Astrocyte (in vitro differentiated cells and primary cell): ENCODE measurements around the gene EDN2.

ENCODE experiments used
- EZH2 ChIP-seq: IDR thresholded peaks from 2 replicates; pipeline ENCODE4 v1.6.1; 2012; ENCODE audit warnings: mild to moderate bottlenecking, low read length, inconsistent platforms; ENCODE audit not compliant: insufficient read depth
- TF ChIP-seq, protein P1 (sequence below): IDR thresholded peaks from 2 replicates; pipeline ENCODE4 v1.5.1; 2011; ENCODE audit warnings: low read depth, mild to moderate bottlenecking, inconsistent platforms, low read length, moderate library complexity; ENCODE audit not compliant: insufficient read depth

GRCh38 chr1:41500378-41500777 lies 15.9 kb upstream of the EDN2 start:
- TF ChIP-seq, protein P1, sequence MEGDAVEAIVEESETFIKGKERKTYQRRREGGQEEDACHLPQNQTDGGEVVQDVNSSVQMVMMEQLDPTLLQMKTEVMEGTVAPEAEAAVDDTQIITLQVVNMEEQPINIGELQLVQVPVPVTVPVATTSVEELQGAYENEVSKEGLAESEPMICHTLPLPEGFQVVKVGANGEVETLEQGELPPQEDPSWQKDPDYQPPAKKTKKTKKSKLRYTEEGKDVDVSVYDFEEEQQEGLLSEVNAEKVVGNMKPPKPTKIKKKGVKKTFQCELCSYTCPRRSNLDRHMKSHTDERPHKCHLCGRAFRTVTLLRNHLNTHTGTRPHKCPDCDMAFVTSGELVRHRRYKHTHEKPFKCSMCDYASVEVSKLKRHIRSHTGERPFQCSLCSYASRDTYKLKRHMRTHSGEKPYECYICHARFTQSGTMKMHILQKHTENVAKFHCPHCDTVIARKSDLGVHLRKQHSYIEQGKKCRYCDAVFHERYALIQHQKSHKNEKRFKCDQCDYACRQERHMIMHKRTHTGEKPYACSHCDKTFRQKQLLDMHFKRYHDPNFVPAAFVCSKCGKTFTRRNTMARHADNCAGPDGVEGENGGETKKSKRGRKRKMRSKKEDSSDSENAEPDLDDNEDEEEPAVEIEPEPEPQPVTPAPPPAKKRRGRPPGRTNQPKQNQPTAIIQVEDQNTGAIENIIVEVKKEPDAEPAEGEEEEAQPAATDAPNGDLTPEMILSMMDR, result no peak
- no peak for TF ChIP-seq EZH2
